Activated CD4-positive, alpha-beta T cell treated with anti-CD3 and anti-CD28 coated beads for 48 hours (primary cell): ENCODE results near the gene RBMS1.
A peak's percentile ranks its signal among the peaks of the same experiment; 100 is the strongest.
"Not testable (repeated sequence)": the region's sequence is repeated elsewhere in the genome, so short reads cannot be mapped to it uniquely, and the experiment has no call there.

ENCODE experiments used
- DNase-seq: peaks from one replicate; pipeline ENCODE4 v3.0.0-alpha.2; 2020

The RBMS1 gene

GRCh38 chr2:160431441-160431840, 62.2 kb downstream of the RBMS1 start:
- no peak for DNase-seq

GRCh38 chr2:160430001-160430344, 63.6 kb downstream of the RBMS1 start:
- DNase-seq: no peak

GRCh38 chr2:160429248-160430000, 64.2 kb downstream of the RBMS1 start:
- DNase-seq: no peak

- DNase-seq: no peak
These were observed 65.2 kb downstream of the RBMS1 start for GRCh38 chr2:160428405-160428763.

GRCh38 chr2:160427629-160428404, 65.8 kb downstream of the RBMS1 start:
- peak; percentile 42 for DNase-seq

- no peak for DNase-seq
These were observed 67.0 kb downstream of the RBMS1 start for GRCh38 chr2:160426604-160427003.

- no peak for DNase-seq
These were observed 68.0 kb downstream of the RBMS1 start for GRCh38 chr2:160425434-160426151.

GRCh38 chr2:160423126-160423525, 70.5 kb downstream of the RBMS1 start:
- DNase-seq: no peak

- DNase-seq: not testable (repeated sequence)
These were observed 71.7 kb downstream of the RBMS1 start for GRCh38 chr2:160421646-160422501.

- no peak for DNase-seq
These were observed 72.9 kb downstream of the RBMS1 start for GRCh38 chr2:160420711-160421110.

- no peak for DNase-seq
These were observed 73.7 kb downstream of the RBMS1 start for GRCh38 chr2:160419776-160420505.

- no peak for DNase-seq
These were observed 74.8 kb downstream of the RBMS1 start for GRCh38 chr2:160418853-160419252.

GRCh38 chr2:160418398-160418765, 75.2 kb downstream of the RBMS1 start:
- no peak for DNase-seq

- DNase-seq: peak; percentile 46
These were observed 75.7 kb downstream of the RBMS1 start for GRCh38 chr2:160417745-160418397.

GRCh38 chr2:160415991-160416390, 77.6 kb downstream of the RBMS1 start:
- DNase-seq: no peak

- no peak for DNase-seq
These were observed 81.7 kb downstream of the RBMS1 start for GRCh38 chr2:160411955-160412354.

GRCh38 chr2:160411167-160411566, 82.4 kb downstream of the RBMS1 start:
- peak; percentile 53 for DNase-seq

GRCh38 chr2:160409480-160409879, 84.1 kb downstream of the RBMS1 start:
- DNase-seq: no peak

GRCh38 chr2:160408959-160409291, 84.7 kb downstream of the RBMS1 start:
- DNase-seq: no peak

GRCh38 chr2:160408173-160408958, 85.2 kb downstream of the RBMS1 start:
- no peak for DNase-seq
